Liver (tissue), 9 donors: ENCODE data around the gene F2RL3. TPM values are rescaled to one million over a fixed set of nuclear protein-coding genes. Genes with fewer than 3 reads are reported as not detected.

Source experiments
- DNase-seq: peaks from one replicate; pipeline ENCODE4 v3.0.0-alpha.2; 2017; ENCODE audit warnings: low spot score
- H3K27ac ChIP-seq, 2 donors: one replicate each; pipeline ENCODE4 v1.7.0; 2013; ENCODE audit warnings: inconsistent platforms in 2 of 2, low read length in 2 of 2, control low read depth in 1 of 2, low read depth in 1 of 2, mild to moderate bottlenecking in 1 of 2
- H3K27me3 ChIP-seq, 4 donors: one replicate each; pipeline versions ENCODE4 v1.6.1 to v1.7.0; 2013; ENCODE audit warnings: low read length in 3 of 4, inconsistent platforms in 1 of 4, mild to moderate bottlenecking in 1 of 4, moderate library complexity in 1 of 4; ENCODE audit not compliant: control insufficient read depth in 4 of 4, insufficient read depth in 4 of 4
- H3K36me3 ChIP-seq, 4 donors: one replicate each; pipeline versions ENCODE4 v1.6.1 to v1.7.0; 2013; ENCODE audit warnings: low read length in 3 of 4, mild to moderate bottlenecking in 3 of 4, low read depth in 1 of 4, moderate library complexity in 1 of 4; ENCODE audit not compliant: control insufficient read depth in 4 of 4, insufficient read depth in 3 of 4
- H3K4me1 ChIP-seq, 4 donors: one replicate each; pipeline versions ENCODE4 v1.6.1 to v1.7.0; 2013; ENCODE audit warnings: low read length in 3 of 4, mild to moderate bottlenecking in 3 of 4, moderate library complexity in 1 of 4; ENCODE audit not compliant: control insufficient read depth in 4 of 4, insufficient read depth in 4 of 4
- H3K4me3 ChIP-seq, 3 donors: one replicate each; pipeline versions ENCODE4 v1.6.1 to v1.7.0; 2013; ENCODE audit warnings: low read length in 3 of 3, control low read depth in 1 of 3, low read depth in 1 of 3, mild to moderate bottlenecking in 1 of 3
- H3K9ac ChIP-seq, 2 donors: one replicate each; pipeline ENCODE4 v1.7.0; 2013; ENCODE audit warnings: low read length in 2 of 2, mild to moderate bottlenecking in 2 of 2, moderate library complexity in 2 of 2, control low read depth in 1 of 2, low read depth in 1 of 2
- H3K9me3 ChIP-seq, 4 donors: one replicate each; pipeline versions ENCODE4 v1.6.1 to v1.7.0; 2013; ENCODE audit warnings: low read length in 3 of 4; ENCODE audit not compliant: control insufficient read depth in 4 of 4
- ATF3 ChIP-seq: IDR thresholded peaks from 2 replicates; pipeline ENCODE4 v1.6.1; 2016; ENCODE audit warnings: antibody characterized with exemption
- CTCF ChIP-seq: fragments of 150-350 bp; IDR thresholded peaks from 2 replicates; pipeline ENCODE4 v1.5.1; 2017; ENCODE audit warnings: improper control_type of control experiment, low read depth, low read length; ENCODE audit not compliant: missing input control
- EGR1 ChIP-seq, 2 donors: IDR thresholded peaks; 2 replicates each; pipeline ENCODE4 v1.6.1; 2016 to 2018; ENCODE audit warnings: antibody characterized with exemption in 2 of 2, low read depth in 2 of 2
- FOXA1 ChIP-seq: IDR thresholded peaks from 2 replicates; pipeline ENCODE4 v1.6.1; 2016; ENCODE audit warnings: antibody characterized with exemption
- FOXA2 ChIP-seq: IDR thresholded peaks from 2 replicates; pipeline ENCODE4 v1.6.1; 2016; ENCODE audit warnings: antibody characterized with exemption
- GABPA ChIP-seq, 2 donors: IDR thresholded peaks in 1 of 2; conservative IDR thresholded peaks in 1 of 2; 2 replicates each; pipeline ENCODE4 v1.6.1; 2016; ENCODE audit warnings: antibody characterized with exemption in 2 of 2, mild to moderate bottlenecking in 1 of 2, moderate library complexity in 1 of 2
- HNF4A ChIP-seq, 2 donors: conservative IDR thresholded peaks; 2 replicates each; pipeline ENCODE4 v1.6.1; 2016; ENCODE audit warnings: antibody characterized with exemption in 2 of 2, mild to moderate bottlenecking in 2 of 2
- HNF4G ChIP-seq: IDR thresholded peaks from 2 replicates; pipeline ENCODE4 v1.6.1; 2016; ENCODE audit warnings: antibody characterized with exemption
- JUND ChIP-seq, 2 donors: IDR thresholded peaks; 2 replicates each; pipeline ENCODE4 v1.6.1; 2016; ENCODE audit warnings: antibody characterized with exemption in 2 of 2
- MAX ChIP-seq: IDR thresholded peaks from 2 replicates; pipeline ENCODE4 v1.6.1; 2016; ENCODE audit warnings: antibody characterized with exemption
- NR2F2 ChIP-seq: IDR thresholded peaks from 2 replicates; pipeline ENCODE4 v1.6.1; 2016; ENCODE audit warnings: antibody characterized with exemption
- RAD21 ChIP-seq, 2 donors: IDR thresholded peaks; 2 replicates each; pipeline ENCODE4 v1.6.1; 2016; ENCODE audit warnings: antibody characterized with exemption in 2 of 2, mild to moderate bottlenecking in 2 of 2
- REST ChIP-seq: IDR thresholded peaks from 2 replicates; pipeline ENCODE4 v1.6.1; 2016; ENCODE audit warnings: antibody characterized with exemption, mild to moderate bottlenecking
- RXRA ChIP-seq, 2 donors: IDR thresholded peaks; 2 replicates each; pipeline ENCODE4 v1.6.1; 2017 to 2018; ENCODE audit warnings: antibody characterized with exemption in 2 of 2, mild to moderate bottlenecking in 1 of 2
- SP1 ChIP-seq: IDR thresholded peaks from 2 replicates; pipeline ENCODE4 v1.6.1; 2018; ENCODE audit warnings: antibody characterized with exemption, mild to moderate bottlenecking
- TAF1 ChIP-seq: conservative IDR thresholded peaks from 2 replicates; pipeline ENCODE4 v1.6.1; 2016; ENCODE audit warnings: antibody characterized with exemption, mild to moderate bottlenecking
- YY1 ChIP-seq: IDR thresholded peaks from 2 replicates; pipeline ENCODE4 v1.6.1; 2016; ENCODE audit warnings: antibody characterized with exemption, mild to moderate bottlenecking
- ZBTB33 ChIP-seq: IDR thresholded peaks from 2 replicates; pipeline ENCODE4 v1.6.1; 2016; ENCODE audit warnings: antibody characterized with exemption
- WGBS: extraction: QIAGEN DNeasy Blood & Tissue Kit; methylation state at CpG from one replicate; pipeline ENCODE4 v1.1.7; 2013; 5-methylcytosine and 5-hydroxymethylcytosine counted together
- polyA plus RNA-seq, 2 donors: library from polyadenylated mRNA; stranded (reverse) in 1 of 2; unstranded in 1 of 2; fragments of 200-250 nt in 1 of 2; fragments of >200 nt in 1 of 2; fragmentation: Nextera tagmentation in 1 of 2; extraction: Ambion mirVana in 1 of 2; gene quantifications; one replicate each; pipeline versions ENCODE4 v1.2.1 to v1.2.3, GENCODE V29; 2013 to 2015
- total RNA-seq, 2 donors: library from RNA; depleted of rRNA; stranded (reverse); fragments of >200 nt; gene quantifications; one replicate each; pipeline ENCODE4 v1.2.3, GENCODE V29; 2014
- donor health status: healthy.
- donor health status: healthy.
- donor health status: healthy.
- donor health status: healthy.
- donor health status: healthy.

F2RL3 gene
- total and polyA plus RNA-seq, 4 donors: 0.08 to 1.6 (median 0.20) TPM

- no peak for TF ChIP-seq RXRA (IDR thresholded peaks at IDR 0.05)
- TF ChIP-seq GABPA (IDR thresholded peaks at IDR 0.05 in 1 of 2, conservative IDR thresholded peaks at IDR 0.05 in 1 of 2): no peak
- no peak for TF ChIP-seq TAF1
- TF ChIP-seq RAD21 (IDR thresholded peaks at IDR 0.05): no peak
- no peak for TF ChIP-seq HNF4A (conservative IDR thresholded peaks at IDR 0.05)
- TF ChIP-seq YY1: no peak
- TF ChIP-seq MAX: no peak
- no peak for TF ChIP-seq FOXA2
- TF ChIP-seq HNF4G: no peak
- TF ChIP-seq ATF3: no peak
- Histone ChIP-seq H3K27me3 (no peaks in the 10 kb centered on the region), H3K9ac (no peak overlapping the region), H3K9me3 (peaks cover 0 to 9% (median 5%) of the 10 kb centered on the region in 4 donors), H3K36me3 (no peaks in the 10 kb centered on the region), H3K27ac (no peak overlapping the region), H3K4me3 (no peak overlapping the region), H3K4me1 (no peaks in the 10 kb centered on the region)
- WGBS: 90% methylated on average over 10 of the region's 10 CpGs
- DNase-seq: no peak
These were observed 40.1 kb downstream of the F2RL3 start for GRCh38 chr19:16928916-16929315.

- H3K9ac ChIP-seq: no peak overlapping the region
- no peaks in the 10 kb centered on the region for H3K36me3 ChIP-seq
- H3K4me3 ChIP-seq: no peak overlapping the region
- no peaks in the 10 kb centered on the region for H3K27me3 ChIP-seq
- peaks cover 0 to 13% (median 6%) of the 10 kb centered on the region in 4 donors for H3K9me3 ChIP-seq
- 79% methylated on average over 5 of the region's 5 CpGs for WGBS
- TF ChIP-seq TAF1 (no peak), CTCF (no peak), RAD21 (IDR thresholded peaks at IDR 0.05) (no peak), NR2F2 (no peak), EGR1 (IDR thresholded peaks at IDR 0.05; ENCODE audit: low read depth in 2 of 2) (no peak), FOXA2 (no peak), YY1 (no peak), RXRA (IDR thresholded peaks at IDR 0.05) (no peak), ZBTB33 (no peak), FOXA1 (no peak), HNF4A (conservative IDR thresholded peaks at IDR 0.05) (no peak), SP1 (no peak), JUND (IDR thresholded peaks at IDR 0.05) (no peak), GABPA (IDR thresholded peaks at IDR 0.05 in 1 of 2, conservative IDR thresholded peaks at IDR 0.05 in 1 of 2) (no peak), REST (no peak), MAX (no peak), ATF3 (no peak)
- no peak overlapping the region for H3K27ac ChIP-seq
- DNase-seq: no peak
- H3K4me1 ChIP-seq: no peaks in the 10 kb centered on the region
These were observed 42.0 kb downstream of the F2RL3 start for GRCh38 chr19:16930753-16931152.
